A549 (cell line): ENCODE results near the gene MAP3K12. TPM values are rescaled to one million over a fixed set of nuclear protein-coding genes. Genes with fewer than 3 reads are reported as not detected.
A peak's percentile ranks its signal among the peaks of the same experiment; 100 is the strongest.

Source experiments
- ATAC-seq, 2 experiments: fragments of 200-7000 bp in 1 of 2; fragments of >200 bp in 1 of 2; cut with Nextera tagmentation in 1 of 2; cut with Tn5 transposase in 1 of 2; 3 replicates each; pipeline versions ENCODE4 v1.8.0 to v1.9.1; 2018 to 2020; ENCODE audit warnings: mild to moderate bottlenecking in 1 of 2, moderate library complexity in 1 of 2
- CTCF ChIA-PET: fragments of 300-600 bp; sonication (Branson Sonifier 250); formaldehyde crosslinking; extraction: SDS; loops from one replicate; lab custom pipeline; 2021; ENCODE audit warnings: antibody characterized with exemption, inconsistent platforms; lab: Yijun Ruan, JAX
- POLR2A ChIA-PET: fragments of 350-600 bp; formaldehyde crosslinking; extraction: SDS; loops from one replicate; lab custom pipeline; 2021; ENCODE audit warnings: antibody characterized with exemption, inconsistent platforms; lab: Yijun Ruan, JAX
- DNase-seq, 2 experiments: peaks; one replicate each; pipeline versions ENCODE4 v3.0.0 to v3.0.0-alpha.2; 2011 to 2016; ENCODE audit warnings: low read depth in 1 of 2, low spot score in 1 of 2
- FAIRE-seq: peaks from 2 replicates; lab custom pipeline; 2011; peaks lifted over from hg19 to GRCh38; lab: Jason Lieb, UNC
- H3K27ac ChIP-seq, 2 experiments: fragments of >200 bp; sonication (Bioruptor Twin); formaldehyde crosslinking; 3 replicates each; pipeline ENCODE4 v1.5.1; 2016 to 2017
- H3K4me1 ChIP-seq: fragments of >200 bp; sonication (Bioruptor Twin); formaldehyde crosslinking; 3 replicates; pipeline ENCODE4 v1.6.1; 2016
- H3K4me2 ChIP-seq: fragments of >200 bp; sonication (Bioruptor Twin); formaldehyde crosslinking; 3 replicates; pipeline ENCODE4 v1.6.1; 2016
- H3K4me3 ChIP-seq: fragments of >200 bp; sonication (Bioruptor Twin); formaldehyde crosslinking; 3 replicates; pipeline ENCODE4 v1.5.1; 2016
- H3K9me3 ChIP-seq: fragments of >200 bp; sonication (Bioruptor Twin); formaldehyde crosslinking; 3 replicates; pipeline ENCODE4 v1.6.1; 2016
- EHF ChIP-seq: fragments of 250-450 bp; sonication (Bioruptor Pico); IDR thresholded peaks from 2 replicates; pipeline ENCODE4 v1.5.0; 2020; ENCODE audit warnings: mild to moderate bottlenecking
- EHMT2 ChIP-seq: fragments of 200-600 bp; sonication (generic); IDR thresholded peaks from 2 replicates; pipeline ENCODE4 v1.6.1; 2016; ENCODE audit warnings: antibody characterized with exemption, low read depth, mild to moderate bottlenecking, moderate library complexity
- FOSL2 ChIP-seq, 2 experiments: fragments of 450-650 bp in 1 of 2; fragments of >200 bp in 1 of 2; sonication (Bioruptor Twin) in 1 of 2; formaldehyde crosslinking; IDR thresholded peaks; 2 replicates each; pipeline versions ENCODE4 v1.5.0 to v1.6.1; 2016 to 2020; ENCODE audit warnings: mild to moderate bottlenecking in 1 of 2, moderate library complexity in 1 of 2
- HEYL ChIP-seq: fragments of 250-450 bp; sonication (Bioruptor Pico); IDR thresholded peaks from 2 replicates; pipeline ENCODE4 v1.8.0; 2021; ENCODE audit warnings: mild to moderate bottlenecking, moderate library complexity
- HOXA7 ChIP-seq: fragments of 250-450 bp; sonication (Bioruptor Pico); IDR thresholded peaks from 2 replicates; pipeline ENCODE4 v1.5.0; 2020; ENCODE audit warnings: mild to moderate bottlenecking, moderate library complexity
- HOXB5 ChIP-seq: fragments of 250-450 bp; sonication (Bioruptor Pico); IDR thresholded peaks from 2 replicates; pipeline ENCODE4 v1.5.0; 2020; ENCODE audit warnings: mild to moderate bottlenecking, moderate library complexity
- JUN ChIP-seq, 2 experiments: fragments of >200 bp; sonication (Bioruptor Twin); formaldehyde crosslinking; IDR thresholded peaks; 2 replicates in 1 of 2; 3 replicates in 1 of 2; pipeline ENCODE4 v1.6.1; 2016 to 2017
- KDM1A ChIP-seq: fragments of 200-600 bp; sonication (generic); IDR thresholded peaks from 2 replicates; pipeline ENCODE4 v1.6.1; 2016; ENCODE audit warnings: low read depth, mild to moderate bottlenecking
- MYC ChIP-seq: IDR thresholded peaks from 2 replicates; pipeline ENCODE4 v1.6.1; 2012; ENCODE audit warnings: mild to moderate bottlenecking, inconsistent platforms, low read length, improper control_type of control experiment, borderline replicate concordance
- NFE2L2 ChIP-seq: fragments of 150-350 bp; conservative IDR thresholded peaks from 2 replicates; pipeline ENCODE4 v1.6.1; 2014; ENCODE audit warnings: low read length
- POLR2A ChIP-seq: IDR thresholded peaks from 2 replicates; pipeline ENCODE4 v1.6.1; 2012; ENCODE audit warnings: mild to moderate bottlenecking, low read length
- POLR2AphosphoS2 ChIP-seq: conservative IDR thresholded peaks from 2 replicates; pipeline ENCODE4 v1.6.1; 2012; ENCODE audit warnings: low read length, improper control_type of control experiment, inconsistent platforms
- RAD21 ChIP-seq, 2 experiments: fragments of >200 bp in 1 of 2; sonication (Bioruptor Twin) in 1 of 2; formaldehyde crosslinking in 1 of 2; IDR thresholded peaks in 1 of 2; conservative IDR thresholded peaks in 1 of 2; 2 replicates in 1 of 2; 3 replicates in 1 of 2; pipeline ENCODE4 v1.6.1; 2012 to 2018; ENCODE audit warnings: inconsistent platforms in 1 of 2
- TFCP2L1 ChIP-seq: fragments of 250-450 bp; sonication (Bioruptor Pico); IDR thresholded peaks from 2 replicates; pipeline ENCODE4 v1.5.0; 2021; ENCODE audit warnings: mild to moderate bottlenecking
- ZC3H11A ChIP-seq: fragments of 450-650 bp; IDR thresholded peaks from 2 replicates; pipeline ENCODE4 v1.6.1; 2014; ENCODE audit warnings: antibody characterized with exemption, mild to moderate bottlenecking
- ZNF302 ChIP-seq: fragments of 250-450 bp; sonication (Bioruptor Pico); IDR thresholded peaks from 2 replicates; pipeline ENCODE4 v1.9.0; 2021; ENCODE audit warnings: inconsistent platforms, mild to moderate bottlenecking, moderate library complexity
- WGBS: methylation state at CpG from one replicate; pipeline ENCODE4 v1.1.6; 2017; ENCODE audit errors: missing lambda C conversion rate; 5-methylcytosine and 5-hydroxymethylcytosine counted together
- polyA plus RNA-seq, 4 experiments: library from polyadenylated mRNA; depleted of rRNA in 3 of 4; stranded (reverse); fragments of >200 nt; fragmentation: RNase III in 1 of 4; extraction: RNeasy Plus Mini Kit Qiagen cat#74134 plus additional on column Dnase treatment in 1 of 4; gene quantifications; 2 replicates in 3 of 4; 3 replicates in 1 of 4; pipeline ENCODE4 v1.2.3, GENCODE V29; 2011 to 2017
- TF ChIP-seq, protein P1 (sequence below): fragments of 200-600 bp; sonication (generic); IDR thresholded peaks from 2 replicates; pipeline ENCODE4 v1.6.1; 2016; ENCODE audit warnings: antibody characterized with exemption, mild to moderate bottlenecking, moderate library complexity
- TF ChIP-seq, protein P2 (sequence below): IDR thresholded peaks from 2 replicates; pipeline ENCODE4 v1.6.1; 2012
- TF ChIP-seq, protein P3 (sequence below): fragments of >200 bp; sonication (Bioruptor Twin); formaldehyde crosslinking; IDR thresholded peaks from 3 replicates; pipeline ENCODE4 v1.5.1; 2016
- TF ChIP-seq, protein P4 (sequence below): fragments of 250-450 bp; sonication (Bioruptor Pico); IDR thresholded peaks from 2 replicates; pipeline ENCODE4 v1.5.0; 2021; ENCODE audit warnings: mild to moderate bottlenecking, moderate library complexity, borderline replicate concordance

Gene MAP3K12
- polyA plus RNA-seq, 2 of the 4 experiments (the other 2 are of a cell fraction) = 18.7 to 21.9 TPM

DNA sequence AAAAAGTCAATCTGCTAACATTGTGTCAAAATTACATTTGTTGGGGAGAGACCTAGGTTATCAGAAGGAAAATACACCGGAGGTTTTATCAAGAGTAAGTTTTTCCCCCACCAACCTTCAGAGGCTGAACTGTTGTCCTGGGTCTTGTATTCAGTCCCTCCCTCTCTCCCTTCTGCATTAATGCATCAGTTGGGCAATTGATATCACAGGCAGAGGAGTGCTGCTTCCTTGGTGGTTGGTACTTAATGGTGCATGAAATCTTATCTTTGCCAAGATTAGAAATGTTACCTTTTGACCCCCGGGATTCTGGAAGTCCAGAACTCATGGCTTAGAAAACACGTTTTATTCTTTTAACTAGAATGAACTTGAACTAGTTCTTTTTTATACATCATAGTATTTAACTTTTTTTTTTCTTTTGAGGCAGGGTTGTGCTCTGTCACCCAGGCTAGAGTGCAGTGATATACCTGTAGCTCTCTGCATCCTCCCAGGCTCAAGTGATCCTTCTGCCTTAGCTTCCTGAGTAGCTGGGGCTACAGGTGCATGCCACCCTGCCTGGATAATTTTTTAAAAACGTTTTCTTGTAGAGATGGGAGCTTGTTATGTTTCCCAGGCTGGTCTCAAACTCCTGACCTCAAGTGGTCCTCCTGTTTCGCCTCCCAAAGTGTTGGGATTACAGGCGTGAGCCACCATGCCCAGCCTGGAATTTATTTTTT, 42.4 kb downstream of the MAP3K12 start:
- Histone ChIP-seq H3K27ac (no peak overlapping the region), H3K4me2 (no peak overlapping the region), H3K9me3 (no peaks in the 10 kb centered on the region), H3K4me1 (peaks cover 42% of the 10 kb centered on the region), H3K4me3 (no peak overlapping the region)
- TF ChIP-seq, protein P1, sequence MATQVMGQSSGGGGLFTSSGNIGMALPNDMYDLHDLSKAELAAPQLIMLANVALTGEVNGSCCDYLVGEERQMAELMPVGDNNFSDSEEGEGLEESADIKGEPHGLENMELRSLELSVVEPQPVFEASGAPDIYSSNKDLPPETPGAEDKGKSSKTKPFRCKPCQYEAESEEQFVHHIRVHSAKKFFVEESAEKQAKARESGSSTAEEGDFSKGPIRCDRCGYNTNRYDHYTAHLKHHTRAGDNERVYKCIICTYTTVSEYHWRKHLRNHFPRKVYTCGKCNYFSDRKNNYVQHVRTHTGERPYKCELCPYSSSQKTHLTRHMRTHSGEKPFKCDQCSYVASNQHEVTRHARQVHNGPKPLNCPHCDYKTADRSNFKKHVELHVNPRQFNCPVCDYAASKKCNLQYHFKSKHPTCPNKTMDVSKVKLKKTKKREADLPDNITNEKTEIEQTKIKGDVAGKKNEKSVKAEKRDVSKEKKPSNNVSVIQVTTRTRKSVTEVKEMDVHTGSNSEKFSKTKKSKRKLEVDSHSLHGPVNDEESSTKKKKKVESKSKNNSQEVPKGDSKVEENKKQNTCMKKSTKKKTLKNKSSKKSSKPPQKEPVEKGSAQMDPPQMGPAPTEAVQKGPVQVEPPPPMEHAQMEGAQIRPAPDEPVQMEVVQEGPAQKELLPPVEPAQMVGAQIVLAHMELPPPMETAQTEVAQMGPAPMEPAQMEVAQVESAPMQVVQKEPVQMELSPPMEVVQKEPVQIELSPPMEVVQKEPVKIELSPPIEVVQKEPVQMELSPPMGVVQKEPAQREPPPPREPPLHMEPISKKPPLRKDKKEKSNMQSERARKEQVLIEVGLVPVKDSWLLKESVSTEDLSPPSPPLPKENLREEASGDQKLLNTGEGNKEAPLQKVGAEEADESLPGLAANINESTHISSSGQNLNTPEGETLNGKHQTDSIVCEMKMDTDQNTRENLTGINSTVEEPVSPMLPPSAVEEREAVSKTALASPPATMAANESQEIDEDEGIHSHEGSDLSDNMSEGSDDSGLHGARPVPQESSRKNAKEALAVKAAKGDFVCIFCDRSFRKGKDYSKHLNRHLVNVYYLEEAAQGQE = no peak
- 0 out of 2 replicates have a peak, but pooled peaks have one; percentile 48 for TF ChIP-seq POLR2AphosphoS2
- ATAC-seq (no peak), DNase-seq (no peak), FAIRE-seq (no peak)
- ChIA-PET CTCF (no interaction called here), POLR2A (no interaction called here)
- 81% methylated on average over 6 of the region's 6 CpGs for whole genome bisulfite sequencing

DNA sequence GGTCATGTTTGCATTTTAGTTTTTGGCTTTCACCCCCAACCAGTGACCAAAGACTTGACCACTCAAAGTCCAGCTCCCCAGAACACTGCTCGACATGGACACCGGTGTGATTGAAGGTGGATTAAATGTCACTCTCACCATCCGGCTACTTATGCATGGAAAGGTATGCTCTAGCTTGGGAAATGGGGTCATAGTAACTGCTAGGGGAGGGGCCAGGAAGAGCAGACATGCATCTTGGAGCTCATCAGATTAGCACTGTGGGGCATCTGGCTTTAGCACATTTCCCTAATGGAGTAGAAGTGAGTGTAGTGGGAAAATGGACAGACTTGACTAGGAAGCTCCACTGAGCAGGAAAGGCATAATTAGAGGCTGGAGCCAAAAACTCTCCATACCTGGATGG, 44.6 kb downstream of the MAP3K12 start:
- Histone ChIP-seq H3K9me3 (no peaks in the 10 kb centered on the region), H3K4me1 (peaks cover 28% of the 10 kb centered on the region), H3K27ac (no peak overlapping the region), H3K4me2 (peak overlapping the region; percentile 80), H3K4me3 (no peak overlapping the region; the same call in 2 of the 3 replicates)
- POLR2A ChIA-PET = interaction anchor here (0.6 to 1.7 kb wide), 6 partner anchors 11 to 129 kb away, joined by 3 to 4 read pairs (median 3); partner anchors contain the start of gene MAP3K12
- 68% methylated on average over 3 of the region's 3 CpGs for WGBS
- CTCF ChIA-PET = interaction anchor here (0.9 to 1.5 kb wide), 4 partner anchors 10 to 103 kb away, joined by 3 to 7 read pairs (median 4); no protein-coding TSS in a partner anchor
- no peak for FAIRE-seq
- DNase-seq = no peak
- TF ChIP-seq KDM1A (no peak), POLR2A (no peak), HEYL (CRISPR knock-in tag) (no peak), ZNF302 (CRISPR knock-in tag) (no peak), ZC3H11A (no peak), EHMT2 (no peak), HOXB5 (CRISPR knock-in tag) (no peak), HOXA7 (CRISPR knock-in tag) (no peak), EHF (CRISPR knock-in tag) (no peak), RAD21 (conservative IDR thresholded peaks at IDR 0.05 in 1 of 2, IDR thresholded peaks at IDR 0.05 in 1 of 2) (no peak), JUN (IDR thresholded peaks at IDR 0.05) (no peak), MYC (no peak), NFE2L2 (no peak), FOSL2 (IDR thresholded peaks at IDR 0.05) (no peak), FOSL2 (CRISPR knock-in tag; IDR thresholded peaks at IDR 0.05) (no peak), TFCP2L1 (no peak)
- TF ChIP-seq, protein P2, sequence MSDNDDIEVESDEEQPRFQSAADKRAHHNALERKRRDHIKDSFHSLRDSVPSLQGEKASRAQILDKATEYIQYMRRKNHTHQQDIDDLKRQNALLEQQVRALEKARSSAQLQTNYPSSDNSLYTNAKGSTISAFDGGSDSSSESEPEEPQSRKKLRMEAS = no peak
- TF ChIP-seq, protein P3, sequence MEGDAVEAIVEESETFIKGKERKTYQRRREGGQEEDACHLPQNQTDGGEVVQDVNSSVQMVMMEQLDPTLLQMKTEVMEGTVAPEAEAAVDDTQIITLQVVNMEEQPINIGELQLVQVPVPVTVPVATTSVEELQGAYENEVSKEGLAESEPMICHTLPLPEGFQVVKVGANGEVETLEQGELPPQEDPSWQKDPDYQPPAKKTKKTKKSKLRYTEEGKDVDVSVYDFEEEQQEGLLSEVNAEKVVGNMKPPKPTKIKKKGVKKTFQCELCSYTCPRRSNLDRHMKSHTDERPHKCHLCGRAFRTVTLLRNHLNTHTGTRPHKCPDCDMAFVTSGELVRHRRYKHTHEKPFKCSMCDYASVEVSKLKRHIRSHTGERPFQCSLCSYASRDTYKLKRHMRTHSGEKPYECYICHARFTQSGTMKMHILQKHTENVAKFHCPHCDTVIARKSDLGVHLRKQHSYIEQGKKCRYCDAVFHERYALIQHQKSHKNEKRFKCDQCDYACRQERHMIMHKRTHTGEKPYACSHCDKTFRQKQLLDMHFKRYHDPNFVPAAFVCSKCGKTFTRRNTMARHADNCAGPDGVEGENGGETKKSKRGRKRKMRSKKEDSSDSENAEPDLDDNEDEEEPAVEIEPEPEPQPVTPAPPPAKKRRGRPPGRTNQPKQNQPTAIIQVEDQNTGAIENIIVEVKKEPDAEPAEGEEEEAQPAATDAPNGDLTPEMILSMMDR = no peak
- TF ChIP-seq, protein P4, sequence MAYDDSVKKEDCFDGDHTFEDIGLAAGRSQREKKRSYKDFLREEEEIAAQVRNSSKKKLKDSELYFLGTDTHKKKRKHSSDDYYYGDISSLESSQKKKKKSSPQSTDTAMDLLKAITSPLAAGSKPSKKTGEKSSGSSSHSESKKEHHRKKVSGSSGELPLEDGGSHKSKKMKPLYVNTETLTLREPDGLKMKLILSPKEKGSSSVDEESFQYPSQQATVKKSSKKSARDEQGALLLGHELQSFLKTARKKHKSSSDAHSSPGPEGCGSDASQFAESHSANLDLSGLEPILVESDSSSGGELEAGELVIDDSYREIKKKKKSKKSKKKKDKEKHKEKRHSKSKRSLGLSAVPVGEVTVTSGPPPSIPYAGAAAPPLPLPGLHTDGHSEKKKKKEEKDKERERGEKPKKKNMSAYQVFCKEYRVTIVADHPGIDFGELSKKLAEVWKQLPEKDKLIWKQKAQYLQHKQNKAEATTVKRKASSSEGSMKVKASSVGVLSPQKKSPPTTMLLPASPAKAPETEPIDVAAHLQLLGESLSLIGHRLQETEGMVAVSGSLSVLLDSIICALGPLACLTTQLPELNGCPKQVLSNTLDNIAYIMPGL (CRISPR knock-in tag) = no peak
- TF ChIP-seq, protein P1 = no peak
- no peak for ATAC-seq
